NCI-H345 treated with DMSO at 0.1 percent for 48 hours (cell line): ENCODE measurements around the gene OBP2A.
"Not testable (repeated sequence)": the region's sequence is repeated elsewhere in the genome, so short reads cannot be mapped to it uniquely, and the experiment has no call there.

ENCODE experiments used
- DNase-seq: peaks from one replicate; lab custom pipeline; 2025; ENCODE audit not compliant: unreplicated experiment; lab: John Stamatoyannopoulos, UW

Gene OBP2A

DNA sequence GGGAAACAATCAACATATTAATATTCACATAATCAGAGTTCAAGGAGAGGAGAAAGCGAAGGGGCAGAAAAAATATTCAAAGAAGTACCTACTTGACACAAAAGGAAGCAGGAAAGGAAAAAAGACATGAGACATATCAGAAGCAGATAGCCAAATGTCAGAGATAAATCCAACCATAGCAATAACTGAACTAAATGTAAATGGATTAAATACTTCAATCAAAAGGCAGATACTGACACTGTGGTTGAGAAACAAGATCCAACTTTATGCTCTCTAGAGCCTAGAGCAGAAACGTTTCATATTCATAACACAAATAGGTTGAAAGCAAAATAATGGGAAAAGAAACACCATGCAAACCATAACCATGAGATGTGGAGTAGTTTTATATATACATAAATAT lies 36.5 kb upstream of the OBP2A start:
- DNase-seq: no peak

DNA sequence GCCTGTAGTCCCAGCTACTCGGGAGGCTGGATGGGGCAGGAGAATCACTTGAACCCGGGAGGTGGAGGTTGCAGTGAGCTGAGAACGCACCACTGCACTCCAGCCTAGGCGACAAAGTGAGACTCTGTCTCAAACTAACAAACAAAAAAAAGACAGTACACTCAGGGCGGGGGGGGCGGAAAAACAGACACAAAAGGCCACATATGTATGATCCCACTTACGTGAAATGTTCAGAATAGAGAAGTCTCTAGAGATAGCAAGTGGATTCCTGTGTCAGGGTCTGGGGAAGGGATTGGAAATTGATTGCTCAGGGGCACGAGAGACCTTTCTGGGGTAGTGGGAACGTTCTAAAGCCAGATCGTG lies 33.7 kb upstream of the OBP2A start:
- DNase-seq: no peak

DNA sequence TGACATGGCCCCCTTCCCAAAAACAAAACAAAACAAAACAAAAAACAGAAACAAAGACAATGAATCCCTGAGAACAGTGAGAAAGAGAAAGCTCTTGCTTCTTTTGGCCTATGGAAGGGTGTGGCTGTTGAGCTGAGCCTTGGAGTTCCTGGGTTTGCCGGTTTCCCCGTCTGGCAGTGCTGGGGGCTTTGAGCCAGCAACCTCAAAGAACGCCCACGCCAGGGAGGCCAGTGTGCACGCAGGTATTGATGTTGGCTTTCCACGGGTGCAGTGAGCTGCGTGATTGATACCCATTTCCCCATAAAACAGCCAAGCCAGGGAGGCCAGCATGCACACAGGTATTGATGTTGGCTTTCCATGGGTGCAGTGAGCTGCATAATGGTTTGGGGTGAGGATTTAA lies 33.0 kb upstream of the OBP2A start:
- DNase-seq: no peak

DNA sequence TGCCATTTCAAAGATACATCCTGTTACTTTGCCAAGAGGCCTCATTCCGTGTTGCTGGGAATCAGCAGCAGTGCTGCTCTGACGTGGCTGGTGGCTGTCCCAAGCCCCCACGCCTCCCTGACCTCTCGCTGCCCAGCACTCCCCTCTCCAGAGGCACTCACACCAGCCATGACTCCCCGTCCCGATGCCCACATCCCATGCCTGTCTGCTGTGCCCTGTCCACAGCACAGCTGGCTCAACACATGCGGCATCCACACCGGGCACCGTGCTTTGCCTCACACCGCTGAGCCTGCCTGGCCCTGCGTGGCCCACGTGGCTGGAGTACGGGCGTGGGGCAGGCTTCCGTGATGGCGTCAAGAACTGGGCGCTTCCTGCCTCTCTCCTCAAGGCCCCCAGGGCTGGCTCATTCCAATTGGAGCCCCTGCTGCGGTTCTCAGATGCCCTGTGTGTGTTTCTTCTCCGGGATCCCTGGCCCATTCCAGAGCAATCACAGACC lies 32.5 kb upstream of the OBP2A start:
- DNase-seq: no peak

DNA sequence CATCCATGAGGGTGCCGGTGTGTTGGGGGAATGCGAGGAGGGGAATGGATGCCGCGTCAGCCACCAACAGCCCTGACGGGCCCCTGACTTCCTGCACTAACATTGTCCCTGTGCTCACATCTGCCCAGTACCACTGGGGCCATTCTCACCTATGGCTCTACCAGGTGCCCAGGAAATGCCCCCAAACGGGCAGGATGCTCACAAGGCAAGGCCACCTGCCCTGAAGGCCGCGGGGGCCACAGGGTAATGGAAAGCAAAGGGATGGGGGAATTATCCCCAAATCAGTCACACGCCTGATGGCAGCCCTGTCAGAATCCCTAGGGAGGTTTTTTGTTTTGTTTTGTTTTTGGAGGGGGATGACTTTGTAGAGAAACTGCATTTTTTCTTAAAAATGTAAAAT lies 32.0 kb upstream of the OBP2A start:
- DNase-seq: not testable (repeated sequence)

DNA sequence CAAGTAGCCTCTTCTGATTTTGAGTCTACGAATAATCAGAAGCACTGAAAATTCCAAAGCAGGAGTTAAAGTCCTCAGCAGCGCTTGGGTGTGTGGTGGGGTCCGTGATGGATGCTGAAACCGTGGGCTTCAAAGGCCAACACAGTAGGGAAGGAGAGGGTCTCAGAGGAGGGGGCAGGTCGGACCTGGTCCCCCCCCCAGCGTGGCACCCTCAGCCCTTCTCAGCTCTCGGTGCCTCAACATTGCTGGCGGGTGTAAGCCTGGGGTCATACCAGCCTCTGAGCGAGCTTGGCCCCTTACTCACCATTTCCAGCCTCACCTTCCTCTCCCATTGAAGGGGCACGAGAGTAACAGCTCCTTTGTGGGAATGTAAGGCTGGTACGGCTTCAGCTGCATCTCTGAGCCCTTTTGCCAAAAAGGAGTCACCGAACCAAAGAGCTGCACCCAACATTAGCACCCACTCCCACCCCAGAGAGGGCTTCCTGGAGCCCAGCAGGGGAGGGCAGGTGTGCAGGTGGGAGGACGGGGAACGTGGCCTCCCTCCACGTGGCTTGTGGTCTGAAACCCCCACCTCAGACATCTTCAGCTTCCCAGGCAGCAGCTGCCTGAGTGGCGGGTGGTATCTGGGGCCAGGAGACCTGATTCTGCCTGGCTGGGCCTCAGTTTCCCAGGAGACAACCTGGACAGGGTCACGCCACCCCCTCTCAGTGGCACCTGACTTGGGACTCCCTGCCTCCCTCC lies 31.4 kb upstream of the OBP2A start:
- no peak for DNase-seq

DNA sequence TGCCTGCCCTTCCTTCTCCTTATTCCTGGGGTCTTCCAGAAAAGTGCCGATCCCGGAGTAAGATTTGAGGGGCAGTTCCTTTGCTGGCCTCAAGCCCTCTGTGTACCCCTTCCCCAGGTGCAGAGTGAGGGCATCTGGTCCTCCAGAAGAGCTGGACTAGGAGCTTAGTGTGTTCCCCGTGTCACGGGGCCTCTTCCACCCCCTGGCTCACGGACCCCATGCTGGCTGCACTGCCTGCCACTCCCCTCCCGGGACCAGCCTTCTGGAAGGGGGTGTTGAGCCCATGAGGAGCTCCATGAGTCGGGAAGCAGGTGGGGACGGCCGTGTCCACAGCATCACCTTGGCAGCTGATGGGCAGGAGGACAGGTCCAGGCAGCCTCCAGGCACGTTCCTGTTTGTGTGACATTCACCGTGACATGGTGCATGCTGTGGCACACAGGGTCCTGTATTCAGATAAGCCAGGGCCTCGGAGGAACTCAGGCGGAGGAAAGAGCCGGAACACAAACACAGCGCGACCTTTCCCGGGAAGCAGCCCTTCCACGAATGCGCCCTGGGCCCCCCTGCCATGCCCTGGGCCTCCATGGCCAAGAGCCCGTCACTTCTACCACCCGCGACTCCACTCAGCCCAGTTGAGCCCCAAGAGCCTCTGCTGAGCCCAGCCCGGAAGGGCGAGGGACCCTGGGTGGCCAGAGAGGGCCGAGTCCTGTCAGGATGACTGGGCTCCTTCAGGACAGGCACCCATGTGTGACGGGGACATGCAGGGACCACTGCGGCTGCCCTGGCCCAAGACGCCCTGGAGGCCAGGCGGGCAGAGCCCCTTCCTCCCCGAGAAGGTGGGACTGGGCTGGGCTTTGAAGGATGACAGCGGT lies 30.6 kb upstream of the OBP2A start:
- no peak for DNase-seq

DNA sequence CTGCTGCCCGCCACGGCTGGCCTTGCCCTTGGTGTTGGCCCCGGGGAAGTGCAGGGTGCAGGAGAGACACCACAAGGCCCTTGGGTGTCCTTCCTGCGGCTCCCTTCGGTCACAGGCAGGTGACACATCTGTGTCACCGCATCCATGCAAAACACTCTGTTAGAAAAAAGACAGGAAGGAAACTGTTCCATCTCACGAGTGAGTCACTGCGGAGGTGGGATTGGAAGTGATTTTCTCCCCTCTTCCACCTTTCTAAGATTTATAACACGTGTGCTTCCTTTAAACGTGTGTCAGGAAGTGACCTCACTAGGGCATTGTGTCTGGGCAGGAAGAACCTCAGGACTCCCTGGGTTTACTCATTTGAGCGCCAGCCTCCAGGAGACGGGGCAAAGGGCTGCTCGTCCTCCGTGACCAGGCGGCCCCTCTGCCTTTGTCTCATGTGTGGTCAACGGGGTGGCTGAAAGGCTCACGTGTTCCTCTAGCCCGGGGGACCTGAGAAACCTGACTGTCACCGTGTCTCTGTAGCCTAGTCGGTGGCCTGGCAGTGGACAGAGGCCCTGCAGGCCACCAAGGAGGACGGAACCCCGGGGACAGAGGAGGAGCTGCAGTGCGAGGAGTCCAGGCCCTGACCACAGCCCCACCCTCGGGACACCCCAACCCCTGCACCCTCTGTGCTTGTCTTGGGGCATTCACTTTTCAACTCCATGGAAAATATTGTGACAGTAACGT lies 29.6 kb upstream of the OBP2A start:
- no peak for DNase-seq

DNA sequence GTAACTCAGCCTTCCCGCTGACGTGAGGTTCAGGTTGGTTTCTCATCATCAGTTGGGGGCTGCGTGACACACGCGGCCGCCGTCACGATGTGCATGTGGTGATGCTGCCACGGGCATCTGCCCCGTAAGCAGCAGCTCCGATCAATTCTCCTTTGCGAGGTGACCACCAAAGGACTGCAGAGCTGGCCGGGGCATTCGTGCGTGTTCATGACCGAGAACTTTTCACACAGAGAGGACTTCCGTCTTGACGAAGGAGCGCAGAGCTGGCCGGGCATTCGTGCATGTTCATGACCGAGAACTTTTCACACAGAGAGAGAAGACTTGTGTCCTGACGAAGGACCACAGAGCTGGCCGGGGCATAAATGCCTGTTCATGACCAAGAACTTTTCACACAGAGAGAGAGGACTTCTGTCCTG lies 28.5 kb upstream of the OBP2A start:
- DNase-seq: no peak

DNA sequence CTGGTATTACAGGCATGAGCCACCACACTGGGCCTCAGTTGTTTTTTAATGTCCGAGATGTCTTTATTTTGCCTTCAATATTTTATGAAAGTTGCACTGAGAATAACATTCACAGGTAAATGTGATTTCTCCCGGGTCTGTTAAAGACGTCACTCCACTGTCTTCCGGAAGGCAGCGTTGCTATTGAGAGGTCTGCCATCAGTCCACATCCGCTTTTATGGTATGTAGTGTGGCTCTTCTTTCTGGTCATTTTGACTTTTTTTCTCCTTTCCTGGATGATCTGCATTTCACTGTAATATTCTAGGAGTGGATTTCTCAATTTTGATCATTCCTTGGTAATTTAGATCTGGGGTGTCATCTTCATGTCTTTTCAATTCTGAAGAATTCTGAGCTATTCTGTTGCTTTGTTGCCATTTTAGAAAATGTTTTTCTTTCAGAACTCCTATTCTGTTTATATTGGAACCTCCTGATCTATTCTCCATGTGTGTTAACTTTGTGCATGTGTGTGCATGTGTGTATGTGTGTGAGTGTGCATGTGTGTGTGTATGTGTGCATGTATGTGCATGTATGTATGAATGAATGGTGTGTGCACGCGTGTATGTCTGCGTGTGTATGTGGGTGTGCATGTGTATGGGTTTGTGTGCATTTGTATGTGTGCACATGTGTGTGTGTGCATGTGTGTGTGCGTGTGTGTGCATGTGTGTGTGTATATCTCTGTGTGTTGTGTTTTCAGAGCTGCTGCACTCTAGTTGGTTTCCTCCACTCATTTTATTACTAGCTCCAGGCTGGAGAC lies 26.6 kb upstream of the OBP2A start:
- no peak for DNase-seq

DNA sequence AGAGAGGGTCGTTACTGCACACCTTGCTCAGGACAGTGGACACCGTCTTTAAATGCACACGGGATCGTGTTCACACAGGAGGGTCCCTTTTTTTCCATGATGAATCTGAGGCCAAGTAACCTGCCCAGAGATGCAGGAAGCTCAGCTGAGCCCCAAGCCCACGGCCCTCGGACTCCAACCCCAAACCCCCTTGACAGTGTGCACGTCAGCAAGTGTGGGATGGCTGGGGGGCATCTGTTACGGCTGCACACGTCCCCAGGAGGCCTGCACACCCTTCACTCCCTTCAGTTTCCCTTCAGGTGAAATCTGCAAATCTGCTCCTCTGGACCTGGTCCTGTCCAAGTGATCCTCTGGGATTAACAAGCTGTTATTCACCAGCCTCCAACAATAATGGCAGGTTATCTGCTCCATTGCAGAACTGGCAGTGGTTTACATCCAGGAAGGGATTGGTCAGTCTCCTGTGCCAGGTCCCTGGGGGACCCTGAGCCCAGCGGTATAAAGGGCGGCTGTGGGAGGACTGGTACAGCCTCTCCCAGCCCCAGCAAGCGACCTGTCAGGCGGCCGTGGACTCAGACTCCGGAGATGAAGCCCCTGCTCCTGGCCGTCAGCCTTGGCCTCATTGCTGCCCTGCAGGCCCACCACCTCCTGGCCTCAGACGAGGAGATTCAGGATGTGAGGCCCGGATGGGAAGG lies 24.9 kb upstream of the OBP2A start, which contains the start of gene LCN1:
TSS of gene LCN1 (plus strand) at position 525 of the 692 bp plus-strand sequence. CDS start at position 583, 58 bp downstream.
- no peak for DNase-seq

DNA sequence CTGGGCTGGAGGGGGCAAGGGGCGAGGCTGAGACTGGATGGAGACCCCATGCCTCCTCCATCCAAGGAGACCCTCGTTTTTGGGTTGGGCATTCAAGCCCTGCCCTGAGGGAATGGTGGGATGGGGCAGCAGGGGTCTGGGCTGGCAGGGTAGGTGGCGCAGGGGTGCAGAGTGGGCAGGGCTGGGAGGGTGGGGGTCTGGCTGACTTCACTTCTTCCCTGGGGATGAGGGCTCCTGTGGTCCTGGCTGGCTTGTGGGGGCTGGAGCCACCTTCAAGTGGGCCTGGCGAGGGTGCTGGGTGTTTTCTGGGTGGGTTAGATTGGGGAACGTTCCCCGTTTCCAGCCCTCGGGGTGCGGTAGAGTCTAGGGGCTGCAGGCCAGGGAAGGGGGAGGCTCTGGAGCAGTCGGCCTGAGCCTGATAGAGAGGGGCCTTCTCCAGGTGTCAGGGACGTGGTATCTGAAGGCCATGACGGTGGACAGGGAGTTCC lies 24.3 kb upstream of the OBP2A start:
- no peak for DNase-seq

DNA sequence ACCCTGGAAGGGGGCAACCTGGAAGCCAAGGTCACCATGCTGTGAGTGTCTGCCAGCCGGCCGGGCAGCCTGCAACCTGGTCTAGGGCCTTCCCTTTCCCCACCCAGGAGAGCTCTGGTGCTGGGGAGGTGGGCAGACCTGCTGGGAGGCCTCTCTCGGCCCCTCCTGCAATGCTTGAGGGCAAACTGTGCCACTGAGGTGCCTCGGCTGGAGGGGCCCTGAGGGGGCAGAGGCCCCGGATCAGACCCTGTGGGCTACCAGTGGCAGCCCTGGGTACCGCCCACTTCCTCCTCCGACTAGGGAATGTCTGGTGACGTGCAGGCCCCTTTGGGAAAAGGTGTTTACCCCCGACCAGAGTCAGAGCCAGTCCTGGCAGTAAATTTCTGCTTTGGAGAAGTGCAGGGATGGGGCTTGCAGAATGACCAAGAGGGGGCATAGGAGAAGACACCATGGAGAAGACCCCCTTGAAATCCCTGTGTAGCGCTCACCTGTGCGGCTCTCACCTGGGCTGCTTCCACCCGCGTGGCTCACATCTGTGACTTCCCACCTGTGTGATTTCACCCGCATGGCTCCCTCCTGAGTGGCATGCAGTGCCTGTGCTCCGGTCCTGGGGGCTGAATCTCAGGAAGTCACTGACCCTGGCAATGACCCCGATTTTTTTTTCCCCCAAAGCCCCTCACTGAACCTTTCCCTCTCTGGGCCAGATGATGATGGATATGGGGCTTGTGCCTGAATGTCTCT lies 23.6 kb upstream of the OBP2A start:
- DNase-seq: no peak

DNA sequence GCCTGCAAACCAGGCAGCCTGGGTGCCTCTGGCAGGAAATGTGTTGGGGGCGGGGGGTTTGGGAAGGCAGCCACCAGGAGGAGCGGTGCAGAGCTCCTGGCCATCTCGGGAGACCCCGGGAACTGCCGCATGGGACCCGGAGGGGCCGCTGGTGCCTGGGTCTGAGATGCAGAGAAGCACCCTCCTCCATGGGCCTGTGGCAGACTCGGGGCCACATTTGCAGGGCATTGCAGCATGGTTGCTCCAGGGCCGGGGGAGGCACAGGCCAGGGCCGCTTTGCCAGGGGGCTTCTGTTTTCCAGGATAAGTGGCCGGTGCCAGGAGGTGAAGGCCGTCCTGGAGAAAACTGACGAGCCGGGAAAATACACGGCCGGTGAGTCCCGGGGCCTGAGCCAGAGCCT lies 23.0 kb upstream of the OBP2A start:
- DNase-seq: no peak

DNA sequence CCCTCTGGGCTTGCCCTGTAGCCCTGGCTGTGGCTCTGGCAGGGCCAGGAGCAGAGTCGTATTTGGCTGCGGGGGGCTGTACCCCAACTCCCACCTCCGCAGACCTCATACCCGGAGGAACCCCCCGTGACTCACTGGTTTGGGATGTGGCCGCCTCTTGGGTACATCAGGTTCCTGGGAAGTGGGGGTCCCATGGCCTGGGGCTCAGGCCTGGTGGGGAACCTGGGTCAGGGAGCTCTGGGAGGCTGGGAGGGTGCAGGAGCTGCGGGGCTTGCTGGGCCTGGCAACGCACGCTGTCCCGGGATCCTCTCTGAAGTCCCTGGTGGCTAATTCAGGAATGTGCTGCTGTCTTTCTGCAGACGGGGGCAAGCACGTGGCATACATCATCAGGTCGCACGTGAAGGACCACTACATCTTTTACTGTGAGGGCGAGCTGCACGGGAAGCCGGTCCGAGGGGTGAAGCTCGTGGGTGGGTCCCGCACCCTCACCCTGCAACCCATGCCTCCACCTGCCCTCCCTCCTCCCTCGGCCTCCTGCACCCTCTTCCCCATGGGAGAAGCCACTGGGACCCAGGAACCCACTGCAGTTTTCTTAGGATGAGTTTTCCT lies 22.3 kb upstream of the OBP2A start:
- DNase-seq: no peak

DNA sequence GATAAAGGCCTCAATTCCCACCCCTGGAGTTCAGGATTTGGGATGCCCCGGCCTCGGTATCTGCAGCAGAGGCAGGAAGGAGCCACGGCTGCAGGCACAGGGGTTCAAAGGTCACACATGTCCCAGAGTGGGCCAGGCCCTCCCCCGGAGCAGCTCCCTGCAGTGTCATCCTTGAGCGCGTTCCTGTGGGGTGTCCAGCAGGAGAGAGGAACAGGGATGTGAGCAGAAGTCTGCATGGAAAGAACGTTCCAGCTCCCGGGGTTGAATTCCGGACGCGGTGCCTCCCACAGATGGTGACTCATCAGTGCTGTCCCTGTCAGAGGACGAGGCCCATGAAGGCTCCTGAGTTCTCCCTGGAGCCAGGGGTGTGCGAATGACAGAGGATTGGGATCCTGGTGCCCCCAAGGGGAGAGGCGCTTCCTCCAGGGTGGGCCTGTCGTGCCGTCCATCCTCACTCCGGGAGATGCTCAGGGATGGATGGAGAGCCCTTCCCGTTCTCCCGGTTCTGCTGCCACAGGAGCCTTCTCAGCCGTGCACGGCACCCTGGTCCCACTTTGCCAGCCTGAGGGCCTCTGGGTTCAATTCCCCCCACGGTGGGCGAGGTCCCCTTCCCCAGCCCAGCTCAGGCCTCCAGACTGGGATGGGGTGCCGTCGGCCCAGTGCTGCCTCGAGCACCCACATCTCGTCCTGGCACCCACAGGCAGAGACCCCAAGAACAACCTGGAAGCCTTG lies 21.6 kb upstream of the OBP2A start:
- no peak for DNase-seq

DNA sequence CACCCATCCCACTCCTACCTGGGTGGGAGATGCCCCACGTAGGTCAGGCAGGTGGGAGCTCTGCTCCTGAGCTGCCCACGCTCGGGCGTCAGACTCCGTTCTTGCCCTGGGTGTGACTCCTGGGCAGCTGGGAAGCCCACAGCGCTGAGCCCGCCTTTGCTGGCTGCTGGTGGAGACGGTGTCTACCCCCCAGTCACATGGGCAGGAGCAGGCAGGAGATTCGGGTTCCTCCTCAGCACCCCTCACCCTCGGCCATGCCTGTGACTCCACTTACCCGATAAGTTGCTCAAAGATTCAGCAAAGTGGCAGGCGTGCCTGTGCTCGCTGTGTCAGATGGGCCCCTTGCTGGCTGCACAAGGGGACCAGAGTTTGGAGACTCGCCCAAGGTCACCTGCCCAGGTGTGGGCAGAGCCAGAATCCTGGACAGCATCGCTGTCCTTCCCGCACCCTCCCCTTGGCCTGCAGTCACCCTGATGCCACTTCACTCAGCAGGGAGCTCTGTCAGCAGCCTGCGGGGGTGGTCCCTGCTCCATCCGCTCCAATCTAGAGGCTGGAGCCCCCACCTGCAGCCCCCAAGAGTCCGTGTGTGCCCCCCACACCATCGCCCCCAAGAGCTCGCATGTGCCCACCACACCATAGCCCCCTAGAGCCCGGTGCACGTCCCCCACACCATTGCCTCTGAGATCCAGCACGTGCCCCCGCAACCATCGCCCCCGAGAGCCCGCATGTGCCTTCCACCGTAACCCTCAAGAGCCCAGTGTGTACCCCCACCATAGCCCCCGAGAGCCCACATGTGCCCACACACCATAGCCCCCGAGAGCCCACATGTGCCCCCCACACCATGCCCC lies 20.5 kb upstream of the OBP2A start:
- DNase-seq: no peak
